ENCODE data around the gene NBEA.

DNA sequence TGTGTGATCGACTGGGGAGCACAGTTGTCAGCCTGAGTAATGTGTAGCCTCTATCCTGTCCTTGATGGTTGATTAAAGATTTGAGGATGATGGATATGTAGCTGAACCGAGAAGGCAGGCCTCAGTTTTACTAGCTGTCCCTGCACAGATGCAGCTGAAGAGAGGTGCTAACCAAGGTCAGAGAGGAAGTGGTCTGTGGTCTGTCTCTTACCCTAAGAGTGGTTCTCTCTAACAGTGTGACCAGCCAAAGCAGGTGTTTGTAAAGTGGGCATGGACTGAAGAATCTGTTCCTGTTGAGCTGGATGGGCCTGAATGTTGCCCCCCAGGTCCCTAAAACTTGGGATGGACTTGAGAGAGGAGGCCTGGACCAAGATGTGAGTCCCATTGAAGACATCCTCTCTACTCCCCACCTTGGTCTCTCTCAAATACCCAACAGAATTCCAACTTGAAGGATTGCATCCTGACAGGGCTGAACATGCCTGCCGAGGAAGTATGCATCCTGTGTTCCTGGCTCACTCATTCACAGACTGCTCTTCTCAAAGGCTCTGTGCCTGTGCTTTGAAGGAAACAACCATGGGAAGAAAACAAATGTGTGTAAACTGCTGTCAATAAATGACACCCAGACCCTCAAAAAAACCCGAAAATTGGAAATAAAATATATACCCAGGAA is 310.6 kb downstream of the NBEA start:
- TF ChIP-seq, protein P1, sequence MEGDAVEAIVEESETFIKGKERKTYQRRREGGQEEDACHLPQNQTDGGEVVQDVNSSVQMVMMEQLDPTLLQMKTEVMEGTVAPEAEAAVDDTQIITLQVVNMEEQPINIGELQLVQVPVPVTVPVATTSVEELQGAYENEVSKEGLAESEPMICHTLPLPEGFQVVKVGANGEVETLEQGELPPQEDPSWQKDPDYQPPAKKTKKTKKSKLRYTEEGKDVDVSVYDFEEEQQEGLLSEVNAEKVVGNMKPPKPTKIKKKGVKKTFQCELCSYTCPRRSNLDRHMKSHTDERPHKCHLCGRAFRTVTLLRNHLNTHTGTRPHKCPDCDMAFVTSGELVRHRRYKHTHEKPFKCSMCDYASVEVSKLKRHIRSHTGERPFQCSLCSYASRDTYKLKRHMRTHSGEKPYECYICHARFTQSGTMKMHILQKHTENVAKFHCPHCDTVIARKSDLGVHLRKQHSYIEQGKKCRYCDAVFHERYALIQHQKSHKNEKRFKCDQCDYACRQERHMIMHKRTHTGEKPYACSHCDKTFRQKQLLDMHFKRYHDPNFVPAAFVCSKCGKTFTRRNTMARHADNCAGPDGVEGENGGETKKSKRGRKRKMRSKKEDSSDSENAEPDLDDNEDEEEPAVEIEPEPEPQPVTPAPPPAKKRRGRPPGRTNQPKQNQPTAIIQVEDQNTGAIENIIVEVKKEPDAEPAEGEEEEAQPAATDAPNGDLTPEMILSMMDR (IDR thresholded peaks at IDR 0.05; ENCODE audit: insufficient read depth, low read length): no peak
- no peak for TF ChIP-seq GABPA (IDR thresholded peaks at IDR 0.05; ENCODE audit: low read depth)
